Measurements from ENCODE around the gene SERINC1. TPM values are rescaled to one million over a fixed set of nuclear protein-coding genes. Genes with fewer than 3 reads are reported as not detected.

The SERINC1 gene
- total RNA-seq, 1 experiment from 2014 or later = 31.3 TPM

DNA sequence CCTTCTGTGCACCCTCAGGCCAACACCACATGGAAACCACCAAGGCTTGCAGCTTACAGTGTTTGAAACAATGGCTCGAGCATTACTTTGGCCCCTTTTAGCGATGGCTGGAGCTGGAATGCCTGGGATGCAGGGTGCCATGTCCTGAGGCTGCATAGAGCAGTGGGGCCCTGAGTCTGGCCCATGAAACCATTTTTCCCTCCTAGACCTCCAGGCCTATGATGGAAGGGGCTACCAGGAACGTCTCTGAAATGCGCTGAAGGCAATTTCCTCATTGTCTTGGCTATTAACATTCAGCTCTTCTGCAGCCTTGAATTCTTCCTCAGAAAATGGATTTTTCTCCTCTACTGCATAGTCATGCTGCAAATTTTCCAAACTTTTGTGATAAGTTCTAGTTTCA lies 29.9 kb upstream of the SERINC1 start (continued):
- TF ChIP-seq, protein P1, sequence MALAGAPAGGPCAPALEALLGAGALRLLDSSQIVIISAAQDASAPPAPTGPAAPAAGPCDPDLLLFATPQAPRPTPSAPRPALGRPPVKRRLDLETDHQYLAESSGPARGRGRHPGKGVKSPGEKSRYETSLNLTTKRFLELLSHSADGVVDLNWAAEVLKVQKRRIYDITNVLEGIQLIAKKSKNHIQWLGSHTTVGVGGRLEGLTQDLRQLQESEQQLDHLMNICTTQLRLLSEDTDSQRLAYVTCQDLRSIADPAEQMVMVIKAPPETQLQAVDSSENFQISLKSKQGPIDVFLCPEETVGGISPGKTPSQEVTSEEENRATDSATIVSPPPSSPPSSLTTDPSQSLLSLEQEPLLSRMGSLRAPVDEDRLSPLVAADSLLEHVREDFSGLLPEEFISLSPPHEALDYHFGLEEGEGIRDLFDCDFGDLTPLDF (CRISPR knock-in tag; IDR thresholded peaks at IDR 0.05) = no peak
- TF ChIP-seq ZNF416 (CRISPR knock-in tag; IDR thresholded peaks at IDR 0.05) (no peak), FOXP1 (CRISPR knock-in tag; IDR thresholded peaks at IDR 0.05; ENCODE audit: borderline replicate concordance) (no peak), FOXK1 (CRISPR knock-in tag; IDR thresholded peaks at IDR 0.05) (no peak)

DNA sequence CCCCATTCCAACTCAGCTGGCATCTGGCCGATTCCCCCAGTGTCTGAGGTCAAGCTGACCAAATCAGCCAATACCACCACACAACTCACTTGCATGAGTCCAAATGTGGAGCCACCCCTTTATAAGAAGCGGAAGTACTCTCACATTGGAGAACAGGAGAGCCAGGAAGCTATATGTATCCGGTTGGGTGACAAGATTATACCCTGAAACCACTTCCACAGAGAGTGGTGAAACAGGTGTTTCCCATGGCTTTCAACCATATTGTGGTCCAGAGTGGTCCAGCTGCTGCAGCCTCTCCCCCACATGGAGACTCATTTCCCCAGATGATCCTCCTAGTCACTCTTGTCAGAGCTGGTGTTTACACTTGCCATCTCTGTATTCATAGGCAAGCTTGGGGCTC lies 24.0 kb upstream of the SERINC1 start:
- DNase-seq (ENCODE audit: low spot score) (no peak), ATAC-seq (no peak)
- H3K4me3 Mint-ChIP-seq = no peak overlapping the region
- TF ChIP-seq, protein P2, sequence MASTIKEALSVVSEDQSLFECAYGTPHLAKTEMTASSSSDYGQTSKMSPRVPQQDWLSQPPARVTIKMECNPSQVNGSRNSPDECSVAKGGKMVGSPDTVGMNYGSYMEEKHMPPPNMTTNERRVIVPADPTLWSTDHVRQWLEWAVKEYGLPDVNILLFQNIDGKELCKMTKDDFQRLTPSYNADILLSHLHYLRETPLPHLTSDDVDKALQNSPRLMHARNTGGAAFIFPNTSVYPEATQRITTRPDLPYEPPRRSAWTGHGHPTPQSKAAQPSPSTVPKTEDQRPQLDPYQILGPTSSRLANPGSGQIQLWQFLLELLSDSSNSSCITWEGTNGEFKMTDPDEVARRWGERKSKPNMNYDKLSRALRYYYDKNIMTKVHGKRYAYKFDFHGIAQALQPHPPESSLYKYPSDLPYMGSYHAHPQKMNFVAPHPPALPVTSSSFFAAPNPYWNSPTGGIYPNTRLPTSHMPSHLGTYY (CRISPR knock-in tag; IDR thresholded peaks at IDR 0.05) = no peak
- TF ChIP-seq NFATC4 (CRISPR knock-in tag; IDR thresholded peaks at IDR 0.05) (no peak), ETV6 (CRISPR knock-in tag; IDR thresholded peaks at IDR 0.05) (no peak)
- TF ChIP-seq, protein P3, sequence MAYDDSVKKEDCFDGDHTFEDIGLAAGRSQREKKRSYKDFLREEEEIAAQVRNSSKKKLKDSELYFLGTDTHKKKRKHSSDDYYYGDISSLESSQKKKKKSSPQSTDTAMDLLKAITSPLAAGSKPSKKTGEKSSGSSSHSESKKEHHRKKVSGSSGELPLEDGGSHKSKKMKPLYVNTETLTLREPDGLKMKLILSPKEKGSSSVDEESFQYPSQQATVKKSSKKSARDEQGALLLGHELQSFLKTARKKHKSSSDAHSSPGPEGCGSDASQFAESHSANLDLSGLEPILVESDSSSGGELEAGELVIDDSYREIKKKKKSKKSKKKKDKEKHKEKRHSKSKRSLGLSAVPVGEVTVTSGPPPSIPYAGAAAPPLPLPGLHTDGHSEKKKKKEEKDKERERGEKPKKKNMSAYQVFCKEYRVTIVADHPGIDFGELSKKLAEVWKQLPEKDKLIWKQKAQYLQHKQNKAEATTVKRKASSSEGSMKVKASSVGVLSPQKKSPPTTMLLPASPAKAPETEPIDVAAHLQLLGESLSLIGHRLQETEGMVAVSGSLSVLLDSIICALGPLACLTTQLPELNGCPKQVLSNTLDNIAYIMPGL (CRISPR knock-in tag; IDR thresholded peaks at IDR 0.05) = no peak
- POLR2A ChIA-PET = no interaction called here
- H3K4me1 Mint-ChIP-seq = peaks cover 3% of the 10 kb centered on the region
- H3K36me3 Mint-ChIP-seq = peaks cover 74% of the 10 kb centered on the region
- CTCF ChIA-PET = interaction anchor here (1.9 kb wide), 1 partner anchor 35 kb away, joined by 6 read pairs; no protein-coding TSS in a partner anchor
- H3K27ac Mint-ChIP-seq = no peak overlapping the region
- H3K9me3 Mint-ChIP-seq = peaks cover 61% of the 10 kb centered on the region
- peaks cover 2% of the 10 kb centered on the region for H3K27me3 Mint-ChIP-seq (ENCODE audit: low read depth)

DNA sequence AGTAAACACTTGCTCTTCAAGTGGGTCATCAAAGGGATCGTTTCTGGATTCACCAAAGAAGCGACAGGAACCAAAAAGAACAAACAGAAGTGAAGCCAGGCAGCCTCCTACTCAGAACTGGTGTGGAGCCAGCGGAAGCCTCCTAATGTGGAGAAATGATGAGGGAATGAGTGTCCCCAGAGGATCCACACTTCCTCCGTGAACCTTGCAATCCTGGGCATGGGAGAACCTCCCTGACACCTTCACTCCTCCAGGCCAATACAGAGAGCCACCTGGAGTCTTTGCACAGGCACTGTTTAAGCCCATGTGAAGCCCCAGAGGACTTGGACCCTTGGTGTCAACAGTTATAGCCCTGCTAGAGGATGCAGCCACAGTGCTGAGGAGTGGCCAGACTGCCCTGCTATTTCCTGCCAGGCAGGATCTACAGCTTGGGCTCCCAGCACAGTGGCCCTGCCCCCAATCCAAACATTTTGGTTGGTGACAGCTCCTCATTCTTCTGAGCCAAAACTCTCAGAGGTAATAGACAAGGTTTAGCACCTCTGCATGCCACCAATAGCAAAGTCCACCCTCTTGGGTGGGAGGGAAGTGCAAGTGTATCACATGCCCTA lies 23.2 kb upstream of the SERINC1 start:
- H3K9me3 Mint-ChIP-seq = peaks cover 53% of the 10 kb centered on the region

DNA sequence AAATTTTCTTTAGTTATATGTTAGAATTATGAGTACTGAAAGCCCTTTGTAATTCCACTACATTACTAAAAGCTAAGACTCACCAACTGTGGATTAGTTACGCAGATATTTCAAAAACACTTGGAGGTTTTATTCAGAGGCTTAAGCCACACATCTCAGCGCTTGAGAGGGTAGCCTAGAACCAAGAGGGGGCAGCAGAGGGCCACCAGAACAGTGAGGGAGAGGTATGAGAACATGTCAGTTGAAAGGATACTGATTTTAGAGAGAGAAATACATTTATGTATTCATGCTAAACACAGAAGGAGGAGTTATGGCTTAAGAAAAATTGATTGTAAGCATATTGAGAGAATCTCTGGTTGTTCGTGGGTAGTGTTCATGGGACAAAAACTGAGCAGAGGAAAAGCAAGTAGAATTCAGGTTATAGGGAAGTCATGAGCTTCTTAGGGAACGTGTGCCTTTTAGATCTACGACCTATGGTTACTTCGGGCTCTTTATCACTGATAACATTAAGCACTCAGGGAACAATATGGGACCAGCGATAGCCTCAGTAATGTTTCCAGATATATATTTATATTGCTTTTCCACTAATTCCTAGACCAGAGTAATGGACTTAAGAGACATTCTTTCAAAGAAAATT lies 20.4 kb upstream of the SERINC1 start:
- peak; percentile 73 for DNase-seq (ENCODE audit: low spot score)
- POLR2A ChIA-PET = no interaction called here
- H3K9me3 Mint-ChIP-seq = peaks cover 25% of the 10 kb centered on the region
- TF ChIP-seq, protein P4, sequence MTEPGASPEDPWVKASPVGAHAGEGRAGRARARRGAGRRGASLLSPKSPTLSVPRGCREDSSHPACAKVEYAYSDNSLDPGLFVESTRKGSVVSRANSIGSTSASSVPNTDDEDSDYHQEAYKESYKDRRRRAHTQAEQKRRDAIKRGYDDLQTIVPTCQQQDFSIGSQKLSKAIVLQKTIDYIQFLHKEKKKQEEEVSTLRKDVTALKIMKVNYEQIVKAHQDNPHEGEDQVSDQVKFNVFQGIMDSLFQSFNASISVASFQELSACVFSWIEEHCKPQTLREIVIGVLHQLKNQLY (CRISPR knock-in tag; IDR thresholded peaks at IDR 0.05) = no peak
- TF ChIP-seq, protein P5, sequence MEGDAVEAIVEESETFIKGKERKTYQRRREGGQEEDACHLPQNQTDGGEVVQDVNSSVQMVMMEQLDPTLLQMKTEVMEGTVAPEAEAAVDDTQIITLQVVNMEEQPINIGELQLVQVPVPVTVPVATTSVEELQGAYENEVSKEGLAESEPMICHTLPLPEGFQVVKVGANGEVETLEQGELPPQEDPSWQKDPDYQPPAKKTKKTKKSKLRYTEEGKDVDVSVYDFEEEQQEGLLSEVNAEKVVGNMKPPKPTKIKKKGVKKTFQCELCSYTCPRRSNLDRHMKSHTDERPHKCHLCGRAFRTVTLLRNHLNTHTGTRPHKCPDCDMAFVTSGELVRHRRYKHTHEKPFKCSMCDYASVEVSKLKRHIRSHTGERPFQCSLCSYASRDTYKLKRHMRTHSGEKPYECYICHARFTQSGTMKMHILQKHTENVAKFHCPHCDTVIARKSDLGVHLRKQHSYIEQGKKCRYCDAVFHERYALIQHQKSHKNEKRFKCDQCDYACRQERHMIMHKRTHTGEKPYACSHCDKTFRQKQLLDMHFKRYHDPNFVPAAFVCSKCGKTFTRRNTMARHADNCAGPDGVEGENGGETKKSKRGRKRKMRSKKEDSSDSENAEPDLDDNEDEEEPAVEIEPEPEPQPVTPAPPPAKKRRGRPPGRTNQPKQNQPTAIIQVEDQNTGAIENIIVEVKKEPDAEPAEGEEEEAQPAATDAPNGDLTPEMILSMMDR (IDR thresholded peaks at IDR 0.05) = peak; percentile 70; the same call in 1 of the 2 replicates
- peak; percentile 98 for ATAC-seq
- H3K36me3 Mint-ChIP-seq = peaks cover 44% of the 10 kb centered on the region
- CTCF ChIA-PET = interaction anchor here (0.9 to 7.5 kb wide), 20 partner anchors 8 to 1276 kb away, joined by 3 to 155 read pairs (median 4); partner anchors contain the start of genes PKIB, SERINC1 and SMPDL3A
- H3K27me3 Mint-ChIP-seq (ENCODE audit: low read depth) = no peaks in the 10 kb centered on the region
- H3K27ac Mint-ChIP-seq = no peak overlapping the region
- H3K4me3 Mint-ChIP-seq = no peak overlapping the region
- H3K4me1 Mint-ChIP-seq = peaks cover 7% of the 10 kb centered on the region

More for the DNA sequence above, 23.2 kb upstream of the SERINC1 start:
- H3K36me3 Mint-ChIP-seq = peaks cover 67% of the 10 kb centered on the region
- peaks cover 2% of the 10 kb centered on the region; the same call in 1 of the 2 replicates for H3K27me3 Mint-ChIP-seq (ENCODE audit: low read depth)
- peaks cover 7% of the 10 kb centered on the region for H3K4me1 Mint-ChIP-seq
- no peak for DNase-seq (ENCODE audit: low spot score)
- no peak overlapping the region for H3K4me3 Mint-ChIP-seq
- ChIA-PET CTCF (interaction anchor here (1.9 kb wide), 1 partner anchor 36 kb away, joined by 6 read pairs; no protein-coding TSS in a partner anchor), POLR2A (no interaction called here)
- ATAC-seq = peak; percentile 43; the same call in 1 of the 2 replicates
- H3K27ac Mint-ChIP-seq = no peak overlapping the region
- TF ChIP-seq ZNF396 (CRISPR knock-in tag; IDR thresholded peaks at IDR 0.05; ENCODE audit: borderline replicate concordance) (no peak), HMGA2 (CRISPR knock-in tag; IDR thresholded peaks at IDR 0.05) (no peak), TP53 (CRISPR knock-in tag; IDR thresholded peaks at IDR 0.05) (no peak)
- TF ChIP-seq, protein P6, sequence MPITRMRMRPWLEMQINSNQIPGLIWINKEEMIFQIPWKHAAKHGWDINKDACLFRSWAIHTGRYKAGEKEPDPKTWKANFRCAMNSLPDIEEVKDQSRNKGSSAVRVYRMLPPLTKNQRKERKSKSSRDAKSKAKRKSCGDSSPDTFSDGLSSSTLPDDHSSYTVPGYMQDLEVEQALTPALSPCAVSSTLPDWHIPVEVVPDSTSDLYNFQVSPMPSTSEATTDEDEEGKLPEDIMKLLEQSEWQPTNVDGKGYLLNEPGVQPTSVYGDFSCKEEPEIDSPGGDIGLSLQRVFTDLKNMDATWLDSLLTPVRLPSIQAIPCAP (CRISPR knock-in tag; IDR thresholded peaks at IDR 0.05) = no peak
- TF ChIP-seq, protein P7, sequence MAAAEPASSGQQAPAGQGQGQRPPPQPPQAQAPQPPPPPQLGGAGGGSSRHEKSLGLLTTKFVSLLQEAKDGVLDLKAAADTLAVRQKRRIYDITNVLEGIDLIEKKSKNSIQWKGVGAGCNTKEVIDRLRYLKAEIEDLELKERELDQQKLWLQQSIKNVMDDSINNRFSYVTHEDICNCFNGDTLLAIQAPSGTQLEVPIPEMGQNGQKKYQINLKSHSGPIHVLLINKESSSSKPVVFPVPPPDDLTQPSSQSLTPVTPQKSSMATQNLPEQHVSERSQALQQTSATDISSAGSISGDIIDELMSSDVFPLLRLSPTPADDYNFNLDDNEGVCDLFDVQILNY (CRISPR knock-in tag; IDR thresholded peaks at IDR 0.05) = no peak

Measured in WTC11 (cell line).